HG03432 (cell line): ENCODE measurements around the gene ARSB.

Experiments used
- ATAC-seq: cut with Tn5 transposase; IDR thresholded peaks from one replicate; pipeline ENCODE4 v1.9.1; 2021; ENCODE audit warnings: mild to moderate bottlenecking, moderate library complexity; ENCODE audit not compliant: unreplicated experiment

ARSB gene

GRCh38 chr5:78845470-78845869 lies 139.6 kb downstream of the ARSB start:
- ATAC-seq, result no peak

- no peak for ATAC-seq
Measured at GRCh38 chr5:78843436-78843835, 141.7 kb downstream of the ARSB start.

- ATAC-seq, result no peak
Measured at GRCh38 chr5:78841767-78842166, 143.3 kb downstream of the ARSB start.

- no peak for ATAC-seq
Measured at GRCh38 chr5:78838753-78839152, 146.4 kb downstream of the ARSB start.

GRCh38 chr5:78837836-78838235 lies 147.3 kb downstream of the ARSB start:
- ATAC-seq, result no peak

- no peak for ATAC-seq
Measured at GRCh38 chr5:78835176-78835575, 149.9 kb downstream of the ARSB start.

GRCh38 chr5:78833284-78833683 lies 151.8 kb downstream of the ARSB start:
- no peak for ATAC-seq

- no peak for ATAC-seq
Measured at GRCh38 chr5:78830528-78831046, 154.5 kb downstream of the ARSB start.

- no peak for ATAC-seq
Measured at GRCh38 chr5:78829811-78830527, 155.1 kb downstream of the ARSB start.

- ATAC-seq, result no peak
Measured at GRCh38 chr5:78827725-78828124, 157.4 kb downstream of the ARSB start.

- no peak for ATAC-seq
Measured at GRCh38 chr5:78824831-78825281, 160.3 kb downstream of the ARSB start.

- ATAC-seq, result no peak
Measured at GRCh38 chr5:78823196-78823595, 161.9 kb downstream of the ARSB start.

- ATAC-seq, result no peak
Measured at GRCh38 chr5:78821536-78822021, 163.5 kb downstream of the ARSB start.

GRCh38 chr5:78819707-78820106 lies 165.4 kb downstream of the ARSB start:
- ATAC-seq, result no peak

GRCh38 chr5:78819166-78819565 lies 165.9 kb downstream of the ARSB start:
- no peak for ATAC-seq

GRCh38 chr5:78816143-78816765 lies 168.9 kb downstream of the ARSB start:
- no peak for ATAC-seq

- ATAC-seq, result no peak
Measured at GRCh38 chr5:78813906-78814530, 171.1 kb downstream of the ARSB start.

GRCh38 chr5:78813286-78813685 lies 171.8 kb downstream of the ARSB start:
- no peak for ATAC-seq

GRCh38 chr5:78811866-78812265 lies 173.2 kb downstream of the ARSB start:
- ATAC-seq, result no peak

GRCh38 chr5:78811121-78811817 lies 173.8 kb downstream of the ARSB start:
- no peak for ATAC-seq
